ENCODE results near the gene LDLRAD2.
"Not testable (repeated sequence)": the region's sequence is repeated elsewhere in the genome, so short reads cannot be mapped to it uniquely, and the experiment has no call there.

LDLRAD2 gene, protein sequence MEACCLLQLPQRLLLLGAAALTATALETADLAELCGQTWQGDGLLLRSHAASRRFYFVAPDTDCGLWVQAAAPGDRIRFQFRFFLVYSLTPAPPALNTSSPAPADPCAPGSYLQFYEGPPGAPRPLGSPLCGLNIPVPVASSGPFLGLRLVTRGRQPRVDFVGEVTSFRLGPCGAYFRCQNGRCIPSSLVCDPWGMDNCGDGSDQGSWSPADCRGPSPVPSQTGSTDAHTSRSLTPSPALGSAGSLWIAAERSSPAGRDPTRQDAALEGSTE
- 0 to 0.17 (median 0) reads per million in 3 donors for total RNA-seq

GRCh38 chr1:21811875-21812305 is at the start of gene LDLRAD2:
Gene LDLRAD2, plus strand, starts transcription at chr1:21812265. Its CDS starts 187 bp downstream, at chr1:21812452.
- no peak for DNase-seq
- H3K9me3 ChIP-seq (ENCODE audit: control insufficient read depth, low read length): no peaks in the 10 kb centered on the region
- H3K4me3 ChIP-seq (ENCODE audit: insufficient read depth, low read depth, low read length, poor library complexity, severe bottlenecking): no peak within 1 kb of the TSS
- H3K36me3 ChIP-seq (ENCODE audit: control insufficient read depth, insufficient read depth, low read length): no peaks in the 10 kb centered on the region
- no peaks in the 10 kb centered on the region for H3K4me1 ChIP-seq (ENCODE audit: control insufficient read depth, insufficient read depth, low read length, poor library complexity, severe bottlenecking)
- H3K27ac ChIP-seq (ENCODE audit: insufficient read depth, low read length, poor library complexity, severe bottlenecking): no peak within 1 kb of the TSS
- H3K27me3 ChIP-seq (replicated peaks; ENCODE audit: control insufficient read depth, insufficient read depth, low read length, poor library complexity, severe bottlenecking): no peaks in the 10 kb centered on the region

GRCh38 chr1:21763236-21763635 is 48.8 kb upstream of the LDLRAD2 start:
- Histone ChIP-seq H3K4me3 (ENCODE audit: insufficient read depth, low read depth, low read length, poor library complexity, severe bottlenecking) (no peak overlapping the region), H3K9me3 (ENCODE audit: control insufficient read depth, low read length) (no peaks in the 10 kb centered on the region)

DNA sequence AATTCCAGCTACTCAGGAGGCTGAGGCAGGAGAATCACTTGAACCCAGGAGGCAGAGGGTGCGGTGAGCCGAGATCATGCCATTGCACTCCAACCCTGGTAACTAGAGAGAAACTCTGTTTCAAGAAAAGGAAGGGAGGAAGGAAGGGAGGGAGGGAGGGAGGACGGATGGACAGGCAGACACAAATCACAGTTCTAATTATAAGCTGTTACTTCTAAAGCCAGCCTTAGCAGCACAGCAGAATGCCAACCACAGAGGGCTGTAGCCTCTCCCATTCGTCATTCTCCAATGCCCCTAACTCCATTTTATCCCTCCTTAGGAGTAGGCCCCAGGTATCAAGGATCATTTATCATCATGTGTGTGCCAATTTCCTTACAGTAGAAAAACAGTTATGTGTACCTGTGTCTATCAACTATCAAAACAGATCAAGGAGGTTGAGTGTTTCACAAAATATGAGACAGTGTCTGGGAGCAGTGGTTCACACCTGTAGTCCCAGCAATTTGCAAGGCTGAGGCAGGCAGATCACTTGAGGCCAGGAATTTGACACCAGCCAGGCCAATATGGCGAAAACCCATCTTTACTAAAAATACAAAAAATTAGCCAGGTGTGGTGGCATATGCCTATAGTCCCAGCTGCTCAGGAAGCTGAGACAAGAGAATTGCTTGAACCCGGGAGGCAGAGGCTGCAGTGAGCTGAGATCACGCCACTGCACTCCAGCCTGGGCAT is 48.2 kb upstream of the LDLRAD2 start:
- no peak for DNase-seq
- no peak overlapping the region for H3K27ac ChIP-seq (ENCODE audit: insufficient read depth, low read length, poor library complexity, severe bottlenecking)
- H3K9me3 ChIP-seq (ENCODE audit: control insufficient read depth, low read length): no peaks in the 10 kb centered on the region
- H3K4me3 ChIP-seq (ENCODE audit: insufficient read depth, low read depth, low read length, poor library complexity, severe bottlenecking): no peak overlapping the region
- no peaks in the 10 kb centered on the region for H3K27me3 ChIP-seq (replicated peaks; ENCODE audit: control insufficient read depth, insufficient read depth, low read length, poor library complexity, severe bottlenecking)
- peaks cover 2% of the 10 kb centered on the region for H3K36me3 ChIP-seq (ENCODE audit: control insufficient read depth, insufficient read depth, low read length)
- H3K4me1 ChIP-seq (ENCODE audit: control insufficient read depth, insufficient read depth, low read length, poor library complexity, severe bottlenecking): no peaks in the 10 kb centered on the region

More at GRCh38 chr1:21763236-21763635, 48.8 kb upstream of the LDLRAD2 start:
- Histone ChIP-seq H3K27ac (ENCODE audit: insufficient read depth, low read length, poor library complexity, severe bottlenecking) (no peak overlapping the region), H3K36me3 (ENCODE audit: control insufficient read depth, insufficient read depth, low read length) (no peaks in the 10 kb centered on the region), H3K27me3 (replicated peaks; ENCODE audit: control insufficient read depth, insufficient read depth, low read length, poor library complexity, severe bottlenecking) (no peaks in the 10 kb centered on the region), H3K4me1 (ENCODE audit: control insufficient read depth, insufficient read depth, low read length, poor library complexity, severe bottlenecking) (no peaks in the 10 kb centered on the region)
- no peak for DNase-seq

DNA sequence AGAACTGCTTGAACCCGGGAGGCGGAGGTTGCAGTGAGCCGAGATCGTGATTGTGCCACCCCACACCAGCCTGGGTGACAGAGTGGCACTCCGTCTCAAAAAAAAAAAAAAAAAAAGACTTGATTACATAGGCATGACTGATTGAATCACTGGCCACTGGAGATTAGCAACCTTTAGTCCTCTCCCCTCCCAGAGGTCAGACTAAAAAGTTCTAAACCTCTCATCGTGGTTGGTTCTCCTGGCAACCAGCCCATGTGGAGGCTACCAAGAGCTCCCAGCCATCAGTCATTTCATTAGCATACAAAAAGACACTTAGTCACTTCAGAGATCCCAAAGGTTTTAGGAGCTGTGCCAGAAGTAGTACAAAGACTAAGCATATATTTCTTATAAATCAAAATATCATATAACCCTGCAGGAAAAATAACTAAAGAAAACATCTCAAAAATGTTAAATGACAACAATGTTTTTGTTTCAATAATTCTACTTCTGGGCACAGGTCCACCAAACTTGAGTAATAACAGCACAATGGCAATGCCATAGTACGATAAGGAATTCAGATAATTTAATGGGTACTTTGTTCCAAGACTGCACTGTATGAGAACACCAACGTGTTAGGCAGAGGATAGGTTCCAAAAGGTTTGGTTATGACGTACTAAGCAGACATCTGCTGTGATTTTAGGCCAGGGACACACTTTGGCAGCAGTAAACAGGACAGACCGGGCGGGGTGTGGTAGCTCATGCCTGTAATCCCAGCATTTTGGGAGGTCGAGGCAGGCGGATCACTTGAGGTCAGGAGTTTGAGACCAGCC is 47.2 kb upstream of the LDLRAD2 start:
- no peak for DNase-seq
- Histone ChIP-seq H3K4me3 (ENCODE audit: insufficient read depth, low read depth, low read length, poor library complexity, severe bottlenecking) (no peak overlapping the region), H3K27me3 (replicated peaks; ENCODE audit: control insufficient read depth, insufficient read depth, low read length, poor library complexity, severe bottlenecking) (no peaks in the 10 kb centered on the region), H3K9me3 (ENCODE audit: control insufficient read depth, low read length) (no peaks in the 10 kb centered on the region), H3K27ac (ENCODE audit: insufficient read depth, low read length, poor library complexity, severe bottlenecking) (no peak overlapping the region), H3K36me3 (ENCODE audit: control insufficient read depth, insufficient read depth, low read length) (peaks cover 3% of the 10 kb centered on the region), H3K4me1 (ENCODE audit: control insufficient read depth, insufficient read depth, low read length, poor library complexity, severe bottlenecking) (no peaks in the 10 kb centered on the region)

- peaks cover 3% of the 10 kb centered on the region for H3K36me3 ChIP-seq (ENCODE audit: control insufficient read depth, insufficient read depth, low read length)
- no peaks in the 10 kb centered on the region for H3K9me3 ChIP-seq (ENCODE audit: control insufficient read depth, low read length)
- DNase-seq: no peak
- no peak overlapping the region for H3K27ac ChIP-seq (ENCODE audit: insufficient read depth, low read length, poor library complexity, severe bottlenecking)
- H3K27me3 ChIP-seq (replicated peaks; ENCODE audit: control insufficient read depth, insufficient read depth, low read length, poor library complexity, severe bottlenecking): no peaks in the 10 kb centered on the region
- no peaks in the 10 kb centered on the region for H3K4me1 ChIP-seq (ENCODE audit: control insufficient read depth, insufficient read depth, low read length, poor library complexity, severe bottlenecking)
- no peak overlapping the region for H3K4me3 ChIP-seq (ENCODE audit: insufficient read depth, low read depth, low read length, poor library complexity, severe bottlenecking)
Measured at GRCh38 chr1:21766210-21766609, 45.9 kb upstream of the LDLRAD2 start.

DNA sequence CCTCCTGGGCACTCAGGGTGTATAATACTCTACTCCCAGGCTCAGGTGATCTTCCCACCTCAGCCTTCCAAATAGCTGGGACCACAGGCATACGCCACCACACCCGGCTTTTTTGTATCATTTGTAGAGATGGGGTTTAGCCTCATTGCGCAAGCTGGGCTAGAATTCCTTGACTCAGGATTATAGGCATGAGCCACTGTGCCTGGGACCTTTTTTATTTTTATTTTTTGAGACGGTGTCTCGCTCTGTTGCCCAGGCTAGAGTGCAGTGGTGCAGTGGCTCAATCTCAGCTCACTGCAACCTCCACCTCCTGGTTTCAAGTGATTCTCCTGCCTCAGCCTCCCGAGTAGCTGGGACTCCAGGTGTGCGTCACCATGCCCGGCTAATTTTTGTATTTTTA is 45.0 kb upstream of the LDLRAD2 start:
- not testable (repeated sequence) for H3K4me1 ChIP-seq (ENCODE audit: control insufficient read depth, insufficient read depth, low read length, poor library complexity, severe bottlenecking); DNase-seq; H3K9me3 ChIP-seq (ENCODE audit: control insufficient read depth, low read length); H3K27me3 ChIP-seq (replicated peaks; ENCODE audit: control insufficient read depth, insufficient read depth, low read length, poor library complexity, severe bottlenecking); H3K36me3 ChIP-seq (ENCODE audit: control insufficient read depth, insufficient read depth, low read length); H3K4me3 ChIP-seq (ENCODE audit: insufficient read depth, low read depth, low read length, poor library complexity, severe bottlenecking); H3K27ac ChIP-seq (ENCODE audit: insufficient read depth, low read length, poor library complexity, severe bottlenecking)

DNA sequence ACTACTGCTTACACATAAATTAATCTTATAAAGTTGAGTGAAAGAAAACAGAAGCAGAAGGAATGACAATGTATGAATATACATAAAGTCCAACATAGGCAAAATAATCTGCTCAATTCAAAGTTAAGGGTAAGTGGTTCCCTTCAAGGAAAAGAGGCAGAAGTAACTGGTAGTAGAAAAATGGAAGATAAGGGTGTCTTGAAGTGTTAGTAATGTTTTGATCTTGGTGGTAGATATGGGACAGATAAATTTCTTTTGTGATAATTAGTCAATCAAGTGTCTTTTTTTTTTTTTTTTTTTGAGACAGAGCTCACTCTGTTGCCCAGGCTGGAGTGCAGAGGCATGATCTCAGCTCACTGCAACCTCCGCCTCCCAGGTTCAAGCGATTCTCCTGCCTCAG is 41.9 kb upstream of the LDLRAD2 start:
- Histone ChIP-seq H3K4me3 (ENCODE audit: insufficient read depth, low read depth, low read length, poor library complexity, severe bottlenecking) (no peak overlapping the region), H3K4me1 (ENCODE audit: control insufficient read depth, insufficient read depth, low read length, poor library complexity, severe bottlenecking) (peaks cover 7% of the 10 kb centered on the region), H3K27ac (ENCODE audit: insufficient read depth, low read length, poor library complexity, severe bottlenecking) (no peak overlapping the region), H3K36me3 (ENCODE audit: control insufficient read depth, insufficient read depth, low read length) (peaks cover 3% of the 10 kb centered on the region), H3K9me3 (ENCODE audit: control insufficient read depth, low read length) (no peaks in the 10 kb centered on the region), H3K27me3 (replicated peaks; ENCODE audit: control insufficient read depth, insufficient read depth, low read length, poor library complexity, severe bottlenecking) (no peaks in the 10 kb centered on the region)
- no peak for DNase-seq

DNA sequence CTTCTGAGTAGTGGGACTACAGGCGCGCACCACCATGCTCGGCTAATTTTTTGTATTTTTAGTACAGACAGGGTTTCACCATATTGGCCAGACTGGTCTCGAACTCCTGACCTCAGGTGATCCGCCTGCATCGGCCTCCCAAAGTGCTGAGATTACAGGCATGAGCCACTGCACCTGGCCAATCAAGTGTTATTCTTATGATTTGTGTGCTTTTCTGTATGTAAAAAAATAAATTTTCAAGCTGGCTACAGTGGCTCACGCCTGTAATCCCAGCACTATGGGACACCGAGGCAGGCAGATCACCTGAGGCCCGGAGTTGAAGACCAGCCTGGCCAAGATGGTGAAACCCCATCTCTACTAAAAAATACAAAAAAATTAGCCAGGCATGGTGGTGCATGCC is 41.5 kb upstream of the LDLRAD2 start:
- DNase-seq; H3K9me3 ChIP-seq (ENCODE audit: control insufficient read depth, low read length); H3K4me3 ChIP-seq (ENCODE audit: insufficient read depth, low read depth, low read length, poor library complexity, severe bottlenecking); H3K27ac ChIP-seq (ENCODE audit: insufficient read depth, low read length, poor library complexity, severe bottlenecking); H3K4me1 ChIP-seq (ENCODE audit: control insufficient read depth, insufficient read depth, low read length, poor library complexity, severe bottlenecking); H3K36me3 ChIP-seq (ENCODE audit: control insufficient read depth, insufficient read depth, low read length); H3K27me3 ChIP-seq (replicated peaks; ENCODE audit: control insufficient read depth, insufficient read depth, low read length, poor library complexity, severe bottlenecking): not testable (repeated sequence)

DNA sequence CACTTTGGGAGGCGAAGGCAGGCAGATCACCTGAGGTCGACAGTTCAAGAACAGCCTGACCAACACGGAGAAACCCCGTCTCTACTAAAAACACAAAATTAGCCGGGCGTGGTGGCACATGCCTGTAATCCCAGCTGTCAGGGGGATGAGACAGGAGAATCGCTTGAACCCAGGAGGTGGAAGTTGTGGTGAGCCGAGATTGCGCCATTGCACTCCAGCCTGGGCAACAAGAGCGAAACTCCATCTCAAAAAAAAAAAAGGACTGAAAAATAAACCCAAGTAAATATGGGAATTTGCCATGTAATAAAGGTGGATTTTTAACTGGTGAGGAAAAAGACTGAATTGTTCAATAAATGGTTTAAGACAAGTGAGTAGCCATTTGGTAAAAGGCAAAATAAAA is 40.4 kb upstream of the LDLRAD2 start:
- DNase-seq; H3K27ac ChIP-seq (ENCODE audit: insufficient read depth, low read length, poor library complexity, severe bottlenecking); H3K4me1 ChIP-seq (ENCODE audit: control insufficient read depth, insufficient read depth, low read length, poor library complexity, severe bottlenecking): not testable (repeated sequence)

GRCh38 chr1:21773585-21773984 is 38.5 kb upstream of the LDLRAD2 start:
- DNase-seq: no peak

More for the DNA sequence above, 40.4 kb upstream of the LDLRAD2 start:
- not testable (repeated sequence) for H3K9me3 ChIP-seq (ENCODE audit: control insufficient read depth, low read length); H3K27me3 ChIP-seq (replicated peaks; ENCODE audit: control insufficient read depth, insufficient read depth, low read length, poor library complexity, severe bottlenecking); H3K36me3 ChIP-seq (ENCODE audit: control insufficient read depth, insufficient read depth, low read length); H3K4me3 ChIP-seq (ENCODE audit: insufficient read depth, low read depth, low read length, poor library complexity, severe bottlenecking)

More at GRCh38 chr1:21773585-21773984, 38.5 kb upstream of the LDLRAD2 start:
- no peaks in the 10 kb centered on the region for H3K9me3 ChIP-seq (ENCODE audit: control insufficient read depth, low read length)
- H3K4me1 ChIP-seq (ENCODE audit: control insufficient read depth, insufficient read depth, low read length, poor library complexity, severe bottlenecking): peaks cover 7% of the 10 kb centered on the region
- H3K27ac ChIP-seq (ENCODE audit: insufficient read depth, low read length, poor library complexity, severe bottlenecking): no peak overlapping the region
- H3K27me3 ChIP-seq (replicated peaks; ENCODE audit: control insufficient read depth, insufficient read depth, low read length, poor library complexity, severe bottlenecking): no peaks in the 10 kb centered on the region
- no peak overlapping the region for H3K4me3 ChIP-seq (ENCODE audit: insufficient read depth, low read depth, low read length, poor library complexity, severe bottlenecking)
- H3K36me3 ChIP-seq (ENCODE audit: control insufficient read depth, insufficient read depth, low read length): peaks cover 3% of the 10 kb centered on the region
